NCI-H82 treated with DMSO at 0.1 percent for 48 hours (cell line): ENCODE results near the gene DUSP2.

Experiments used
- DNase-seq: peaks from one replicate; lab custom pipeline; 2025; ENCODE audit not compliant: unreplicated experiment; lab: John Stamatoyannopoulos, UW

DUSP2 gene

DNA sequence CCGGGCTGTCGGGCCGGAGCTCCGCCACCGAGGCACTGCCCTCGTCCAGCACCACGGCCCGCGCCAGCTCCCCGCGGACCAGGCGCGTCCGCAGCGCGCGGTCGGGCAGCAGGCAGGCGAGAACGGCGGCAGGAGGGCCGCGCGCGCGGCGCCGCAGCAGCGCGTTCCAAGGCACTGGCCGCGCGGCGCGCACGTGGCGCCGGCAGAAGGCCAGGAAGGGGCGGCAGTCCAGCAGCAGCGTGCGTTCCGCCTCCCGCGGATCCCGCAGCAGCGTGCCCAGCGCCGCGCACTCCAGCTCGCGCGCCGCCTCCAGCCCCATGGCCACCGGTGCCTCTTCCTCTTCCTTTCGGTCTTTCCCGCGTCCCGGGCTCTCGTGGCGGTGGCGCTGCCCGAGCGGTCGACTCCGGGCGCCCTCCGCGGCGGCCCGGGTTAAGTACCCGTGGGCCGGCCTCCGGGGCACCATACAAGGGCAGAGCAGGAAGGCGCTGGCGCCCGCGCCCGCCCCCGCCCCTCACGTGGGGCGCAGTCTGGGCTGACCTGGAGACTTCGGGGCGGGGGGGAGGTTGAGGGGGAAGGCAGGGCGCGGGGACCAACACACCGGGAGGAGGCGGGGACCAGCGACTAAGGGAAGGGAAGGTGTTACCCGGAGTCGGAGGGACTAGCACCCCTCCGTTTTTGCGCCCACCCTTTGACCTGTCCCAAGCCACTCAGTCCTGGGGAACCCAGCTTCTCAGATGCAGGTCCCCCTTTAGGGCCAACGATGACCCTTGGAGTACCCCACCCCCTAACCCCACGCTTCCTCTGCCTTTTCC, at the start of gene DUSP2:
DUSP2 (minus strand) TSS at position 405 of the 812 bp plus-strand sequence; CDS start at position 319, 86 bp downstream.
- DNase-seq = no peak

DNA sequence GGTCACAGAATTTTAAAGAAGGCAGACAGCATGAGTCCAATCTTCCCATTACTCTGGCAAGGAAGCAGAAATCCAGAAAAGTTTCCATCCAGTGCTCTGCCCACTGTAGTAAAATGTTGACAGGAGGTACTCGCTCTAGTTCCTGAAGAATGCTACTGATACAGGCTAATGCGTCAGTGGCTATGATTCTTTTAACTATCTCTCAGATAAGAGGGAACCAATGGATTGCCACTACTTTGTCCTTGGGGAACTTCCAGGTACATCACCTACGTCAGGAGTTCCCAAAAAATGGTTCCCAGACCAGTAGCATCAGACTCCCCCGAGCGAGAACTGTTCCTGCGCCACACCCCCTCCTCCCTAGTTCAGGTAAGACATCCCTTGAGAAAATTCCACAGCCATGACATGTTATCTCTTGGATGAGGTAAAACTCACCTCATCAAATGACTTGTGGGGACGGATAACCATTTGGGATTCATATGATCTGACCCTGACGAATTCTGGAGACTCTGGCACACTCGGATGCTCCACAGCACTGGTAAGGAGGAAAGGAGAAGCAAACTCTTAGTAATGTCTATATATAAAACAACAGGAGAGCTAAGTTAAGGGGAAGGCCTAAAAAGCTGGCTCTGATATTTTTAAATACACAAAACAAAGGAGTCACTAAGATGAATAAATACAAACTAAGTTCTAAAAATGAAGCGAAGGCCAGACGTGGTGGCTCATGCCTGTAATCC, 46.9 kb upstream of the DUSP2 start:
- no peak for DNase-seq

DNA sequence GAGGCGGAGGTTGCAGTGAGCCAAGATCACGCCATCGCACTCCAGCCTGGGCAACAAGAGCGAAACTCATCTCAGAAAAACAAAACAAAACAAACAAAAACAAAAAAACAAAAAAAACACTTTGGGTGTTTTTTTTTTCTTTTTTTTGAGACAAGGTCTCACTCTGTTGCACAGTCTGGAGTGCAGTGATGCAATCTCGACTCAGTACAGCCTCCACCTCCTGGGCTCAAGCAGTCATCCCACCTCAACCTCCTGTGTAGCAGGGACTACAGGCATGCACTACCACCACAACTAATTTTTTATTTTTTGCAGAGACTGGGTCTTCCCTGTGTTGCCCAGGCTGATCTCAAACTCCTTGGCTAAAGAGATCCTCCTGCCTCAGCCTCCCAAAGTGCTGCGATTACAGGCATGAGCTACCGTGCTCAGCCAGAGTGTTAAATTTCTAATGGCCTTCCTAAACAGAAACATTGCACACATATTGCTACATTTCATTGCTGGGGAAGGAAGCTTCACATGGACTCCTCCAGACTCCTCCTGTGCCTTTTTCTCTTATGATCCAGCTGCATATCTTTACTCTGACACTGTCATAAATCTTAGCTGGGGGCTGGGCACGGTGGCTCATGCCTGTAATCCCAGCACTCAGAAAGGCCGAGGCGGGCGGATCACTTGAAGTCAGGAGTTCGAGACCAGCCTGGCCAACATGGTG, 43.7 kb upstream of the DUSP2 start:
- no peak for DNase-seq

DNA sequence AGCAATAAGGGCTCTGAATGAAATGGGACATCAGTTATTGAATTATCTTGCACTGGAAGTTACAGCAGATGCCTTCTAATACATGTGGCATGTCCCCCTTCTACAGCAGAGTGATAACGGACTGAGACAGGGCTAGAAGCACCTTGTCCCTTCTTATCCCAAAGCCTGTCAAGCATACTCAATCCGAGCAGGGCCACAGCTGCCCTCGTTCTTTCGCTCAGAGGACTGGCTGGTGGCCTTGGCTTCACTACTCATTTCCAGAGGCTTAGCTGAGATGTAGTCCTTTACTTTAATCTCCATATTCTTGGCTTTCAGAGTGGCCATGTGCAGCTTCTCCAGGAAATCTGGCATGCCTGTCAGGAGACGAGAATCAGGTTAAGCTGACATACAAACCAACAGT, 41.3 kb upstream of the DUSP2 start:
- DNase-seq = no peak

DNA sequence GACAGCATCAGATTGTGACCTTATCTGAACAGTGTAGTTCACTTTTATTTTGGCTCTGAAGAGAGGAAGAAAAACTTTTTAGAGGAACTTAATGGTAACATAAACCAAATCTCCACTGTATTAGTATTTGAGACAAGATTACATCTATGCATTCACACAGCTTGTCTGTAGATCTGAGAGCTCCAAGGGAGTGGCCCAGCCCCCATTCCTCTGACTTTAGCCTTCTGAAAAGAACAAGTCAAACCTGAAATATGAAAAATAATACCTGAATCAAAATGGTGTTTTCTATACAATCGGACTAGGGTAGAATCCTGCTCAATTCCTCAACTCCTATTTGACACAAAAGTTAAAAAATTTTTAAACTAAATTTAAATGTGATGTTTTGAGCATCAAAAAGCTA, 40.3 kb upstream of the DUSP2 start:
- no peak for DNase-seq

GRCh38 chr2:96184989-96185388, 39.7 kb upstream of the DUSP2 start:
- DNase-seq = no peak

- DNase-seq = no peak
Observed at GRCh38 chr2:96184188-96184587, 38.9 kb upstream of the DUSP2 start.

DNA sequence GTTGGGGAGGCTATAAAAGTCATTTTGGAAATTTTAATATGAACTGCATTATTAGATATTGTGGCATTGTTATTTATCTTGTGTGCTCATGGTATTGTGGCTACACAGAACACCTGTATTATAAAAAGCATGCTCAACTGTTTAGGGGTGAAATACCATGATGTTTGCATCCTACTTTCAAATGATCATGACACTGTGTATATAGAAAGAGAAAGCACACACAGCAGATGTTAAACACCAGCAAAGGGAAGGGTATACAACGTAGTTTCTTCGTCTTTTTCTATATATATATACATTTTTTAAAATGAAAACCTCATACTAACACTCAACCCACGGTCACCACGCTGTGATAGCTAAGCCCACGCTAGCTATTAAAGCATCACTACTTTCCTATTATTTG, 36.3 kb upstream of the DUSP2 start:
- no peak for DNase-seq

DNA sequence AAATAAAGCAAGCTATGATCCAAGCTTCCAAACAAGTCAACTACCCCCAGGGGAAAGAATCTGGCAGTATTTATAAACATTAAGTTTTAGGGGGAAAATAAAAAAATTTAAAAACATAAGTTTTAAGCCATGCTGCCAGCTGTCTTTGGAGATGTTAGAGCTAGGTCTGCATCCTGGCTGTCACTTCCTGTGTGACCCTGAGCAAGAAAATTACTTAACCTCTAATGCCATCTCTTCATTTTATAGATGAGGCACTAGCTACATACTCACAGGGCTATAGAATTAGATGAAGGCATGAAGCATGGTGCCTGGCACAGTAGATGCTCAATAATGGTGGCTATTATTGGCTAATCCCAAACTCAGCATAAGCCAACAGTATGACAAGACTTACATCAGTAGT, 35.3 kb upstream of the DUSP2 start:
- DNase-seq = no peak

GRCh38 chr2:96180002-96180401, 34.8 kb upstream of the DUSP2 start:
- DNase-seq = no peak

DNA sequence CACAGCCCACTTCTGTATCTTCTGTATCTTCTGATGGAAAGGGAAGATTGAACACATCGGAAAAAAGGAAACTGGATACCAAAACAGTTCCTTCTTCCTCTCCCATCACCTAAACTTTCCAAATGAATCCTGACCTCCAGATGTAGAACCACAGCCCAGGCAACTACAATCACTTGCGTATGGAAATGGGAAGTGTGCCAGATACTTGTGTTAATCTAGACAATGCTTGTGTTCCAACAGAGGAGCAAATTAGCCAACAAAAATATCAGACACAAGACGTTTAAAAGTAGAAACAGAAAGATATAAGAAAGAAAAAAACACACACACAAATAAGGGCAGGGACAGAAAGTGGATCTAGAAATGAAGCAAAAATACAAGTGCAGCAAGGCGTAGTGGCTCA, 31.4 kb upstream of the DUSP2 start:
- no peak for DNase-seq

DNA sequence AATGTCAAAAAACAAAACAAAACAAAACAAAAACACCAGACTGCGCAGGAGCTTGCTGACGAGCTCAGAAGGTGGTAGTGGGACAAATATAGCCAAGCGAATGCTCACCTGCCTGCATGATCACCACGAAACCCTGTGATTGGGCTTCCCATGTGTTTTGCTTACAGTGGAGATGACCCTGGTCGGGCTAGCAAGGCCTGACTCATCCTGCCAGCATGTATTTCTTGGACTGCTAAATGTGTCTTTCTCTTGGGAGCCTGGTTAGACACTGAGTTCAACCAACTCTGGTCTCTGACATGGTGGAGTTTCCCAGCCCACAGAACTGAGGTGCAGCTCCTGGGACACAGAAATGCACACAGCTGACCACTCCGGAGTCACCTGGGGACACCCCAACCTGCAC, 30.7 kb upstream of the DUSP2 start:
- no peak for DNase-seq

- DNase-seq = peak; percentile 83
Observed at GRCh38 chr2:96174251-96175144, 29.3 kb upstream of the DUSP2 start.

GRCh38 chr2:96171831-96172230, 26.6 kb upstream of the DUSP2 start:
- no peak for DNase-seq

- DNase-seq = no peak
Observed at GRCh38 chr2:96170626-96171025, 25.4 kb upstream of the DUSP2 start.

GRCh38 chr2:96169868-96170507, 24.7 kb upstream of the DUSP2 start:
- no peak for DNase-seq

- no peak for DNase-seq
Observed at GRCh38 chr2:96167407-96168013, 22.3 kb upstream of the DUSP2 start.

DNA sequence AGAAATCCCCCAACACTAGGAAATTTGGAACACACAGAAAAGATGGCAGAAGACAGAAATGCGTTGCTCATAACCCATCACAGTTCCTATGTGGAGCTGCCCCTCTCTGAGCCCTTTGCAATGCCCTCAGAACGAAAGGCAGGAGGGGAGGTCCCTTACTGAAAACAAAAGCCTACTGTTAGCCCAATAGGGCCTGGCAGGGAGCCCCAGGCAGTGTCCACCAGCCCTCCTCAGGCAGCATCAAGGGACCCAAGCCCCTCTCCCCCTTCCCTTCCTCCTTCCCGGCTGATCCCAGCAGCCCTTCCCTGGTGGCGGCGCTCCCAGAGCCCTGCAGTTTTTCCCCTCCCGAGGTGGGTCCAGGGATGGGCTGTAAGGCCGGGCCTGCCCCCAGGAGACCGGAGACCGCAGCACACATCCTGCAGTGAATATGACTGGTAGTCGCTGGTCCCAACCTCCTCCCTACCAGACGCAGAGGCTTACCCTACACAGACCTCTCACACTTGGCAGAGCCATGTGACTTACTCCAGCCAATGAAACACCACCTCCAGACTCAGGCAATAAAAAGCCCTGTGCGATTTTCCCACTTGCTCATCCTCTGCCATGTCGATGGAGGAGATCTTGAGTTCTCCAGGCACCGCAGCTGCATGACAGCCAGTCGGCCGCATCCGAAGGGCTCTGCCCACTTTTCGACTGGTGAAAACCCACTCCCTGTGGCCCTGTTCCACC, 19.4 kb upstream of the DUSP2 start:
- DNase-seq = no peak

GRCh38 chr2:96163768-96164429, 18.7 kb upstream of the DUSP2 start:
- DNase-seq = no peak
